Breast epithelium (tissue), 3 donors: Measurements from ENCODE around the gene NR3C2.

Source experiments
- CTCF ChIP-seq, 3 donors: fragments of 450-650 bp; IDR thresholded peaks; one replicate each; pipeline ENCODE4 v1.5.1; 2016 to 2017; ENCODE audit warnings: antibody characterized with exemption in 3 of 3, mild to moderate bottlenecking in 3 of 3, moderate library complexity in 3 of 3
- POLR2A ChIP-seq: fragments of 450-650 bp; IDR thresholded peaks from one replicate; pipeline ENCODE4 v1.6.1; 2016; ENCODE audit warnings: antibody characterized with exemption, mild to moderate bottlenecking, moderate library complexity
- POLR2AphosphoS5 ChIP-seq, 3 donors: sonication (generic); formaldehyde crosslinking; IDR thresholded peaks; one replicate each; pipeline ENCODE4 v1.6.1; 2017; ENCODE audit warnings: antibody characterized with exemption in 3 of 3

- TF ChIP-seq POLR2A (no peak), POLR2AphosphoS5 (IDR thresholded peaks at IDR 0.05) (no peak), CTCF (IDR thresholded peaks at IDR 0.05) (no peak)
Observed at GRCh38 chr4:148332486-148332885, 109.7 kb downstream of the NR3C2 start.
